Measurements from ENCODE around the gene ZNF343. TPM values are rescaled to one million over a fixed set of nuclear protein-coding genes. Genes with fewer than 3 reads are reported as not detected.

The ZNF343 gene
- total and polyA plus RNA-seq, 7 donors = 3.0 to 16.3 (median 10.7) TPM

DNA sequence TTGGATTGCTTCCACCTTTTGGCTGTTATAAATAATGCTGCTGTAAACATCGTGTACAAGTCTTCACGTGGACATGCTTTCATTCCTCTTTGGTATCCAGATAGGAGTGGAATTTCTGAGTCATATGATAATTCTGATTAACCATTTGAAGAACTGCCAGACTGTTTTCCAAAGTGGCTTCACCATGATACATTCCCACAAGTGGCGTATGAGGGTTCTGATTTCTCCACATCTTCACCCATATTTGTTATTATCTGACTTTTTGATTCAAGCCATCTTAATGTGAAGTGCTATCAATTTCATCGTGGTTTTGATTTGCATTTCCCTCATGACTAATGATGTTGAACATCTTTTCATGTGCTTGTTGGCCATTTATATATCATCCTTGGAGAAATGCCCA lies 35.2 kb downstream of the ZNF343 start:
- 62 to 75% methylated on average over 4 of the region's 4 CpGs for WGBS, 2 donors
- intact Hi-C loops (cut with DNase I) = loop anchor here (5.0 kb wide), 4 partner anchors 179 to 1006 kb away; partner anchors contain the start of genes NOP56, NSFL1C and STK35

DNA sequence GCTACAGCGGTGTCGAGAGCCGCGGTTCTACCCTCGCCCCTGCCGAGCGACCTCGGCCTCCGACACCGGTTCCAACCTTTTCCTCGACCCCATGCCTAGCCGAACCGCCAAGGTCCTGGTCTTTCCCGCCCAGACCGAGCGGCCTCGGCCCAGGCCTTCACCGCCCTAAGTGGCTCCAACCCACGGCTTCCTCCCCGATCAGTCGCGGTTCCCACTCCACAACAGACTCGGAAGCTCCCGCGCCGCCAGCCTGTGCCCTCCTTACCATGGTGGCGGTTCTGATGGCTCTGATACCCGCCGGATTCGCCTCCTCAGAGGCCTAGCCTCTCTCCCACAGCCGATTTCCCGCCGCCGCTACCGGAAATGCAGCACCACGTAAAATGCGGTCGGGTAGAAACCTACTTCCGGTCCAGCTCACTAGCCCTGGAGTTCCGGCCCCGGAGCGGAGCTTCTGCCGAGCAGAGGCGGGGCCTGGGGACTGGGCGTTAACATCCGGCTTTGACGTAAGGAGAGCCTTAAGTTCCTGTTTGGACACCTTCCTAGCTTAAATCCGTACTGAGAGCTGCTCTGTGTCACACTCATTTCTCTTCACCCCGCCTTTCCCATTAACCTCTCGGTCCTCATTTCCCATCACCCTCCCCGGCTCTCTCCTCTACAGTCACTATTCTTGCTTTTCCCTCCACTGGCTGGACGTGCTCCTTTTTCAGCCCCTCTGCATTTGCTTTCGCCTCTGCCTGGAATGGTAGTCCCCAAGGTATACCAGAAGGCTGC lies 38.1 kb downstream of the ZNF343 start, which contains the start of gene SNRPB:
Gene SNRPB, minus strand, starts transcription at position 367 of the 771 bp plus-strand sequence. Its CDS starts 99 bp downstream, at position 268.
- TF ChIP-seq EP300 (IDR thresholded peaks at IDR 0.05) = peak in 1 of 4 donors; percentile 12
- peak; percentile 62 to 83 for TF ChIP-seq POLR2A (IDR thresholded peaks at IDR 0.05)
- TF ChIP-seq, protein P1, sequence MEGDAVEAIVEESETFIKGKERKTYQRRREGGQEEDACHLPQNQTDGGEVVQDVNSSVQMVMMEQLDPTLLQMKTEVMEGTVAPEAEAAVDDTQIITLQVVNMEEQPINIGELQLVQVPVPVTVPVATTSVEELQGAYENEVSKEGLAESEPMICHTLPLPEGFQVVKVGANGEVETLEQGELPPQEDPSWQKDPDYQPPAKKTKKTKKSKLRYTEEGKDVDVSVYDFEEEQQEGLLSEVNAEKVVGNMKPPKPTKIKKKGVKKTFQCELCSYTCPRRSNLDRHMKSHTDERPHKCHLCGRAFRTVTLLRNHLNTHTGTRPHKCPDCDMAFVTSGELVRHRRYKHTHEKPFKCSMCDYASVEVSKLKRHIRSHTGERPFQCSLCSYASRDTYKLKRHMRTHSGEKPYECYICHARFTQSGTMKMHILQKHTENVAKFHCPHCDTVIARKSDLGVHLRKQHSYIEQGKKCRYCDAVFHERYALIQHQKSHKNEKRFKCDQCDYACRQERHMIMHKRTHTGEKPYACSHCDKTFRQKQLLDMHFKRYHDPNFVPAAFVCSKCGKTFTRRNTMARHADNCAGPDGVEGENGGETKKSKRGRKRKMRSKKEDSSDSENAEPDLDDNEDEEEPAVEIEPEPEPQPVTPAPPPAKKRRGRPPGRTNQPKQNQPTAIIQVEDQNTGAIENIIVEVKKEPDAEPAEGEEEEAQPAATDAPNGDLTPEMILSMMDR (IDR thresholded peaks at IDR 0.05) = no peak
- TF ChIP-seq POLR2AphosphoS5 (IDR thresholded peaks at IDR 0.05) = peak; percentile 86 to 99 (median 92)
- Histone ChIP-seq H3K27me3 (no peaks in the 10 kb centered on the region), H3K27ac (peak within 1 kb of the TSS; percentile 85 to 95 (median 92)), H3K4me1 (peaks cover 0 to 32% (median 27%) of the 10 kb centered on the region in 4 donors), H3K9me3 (no peaks in the 10 kb centered on the region), H3K36me3 (peaks cover 11 to 28% (median 19%) of the 10 kb centered on the region in 4 donors), H3K4me3 (peak within 1 kb of the TSS; percentile 45 to 79 (median 69))
- DNase-seq = peak; percentile 99
- WGBS, 2 donors = 1% methylated on average over 53 of the region's 53 CpGs
- intact Hi-C loops (cut with DNase I) = loop anchor here (2.0 to 5.0 kb wide), 5 partner anchors 36 to 1003 kb away; partner anchors contain the start of genes NOP56, NSFL1C and STK35

More for the DNA sequence above, 35.2 kb downstream of the ZNF343 start:
- peaks cover 0 to 19% (median 18%) of the 10 kb centered on the region in 4 donors for H3K4me1 ChIP-seq
- TF ChIP-seq POLR2A (IDR thresholded peaks at IDR 0.05) (no peak), EP300 (IDR thresholded peaks at IDR 0.05) (no peak), POLR2AphosphoS5 (IDR thresholded peaks at IDR 0.05) (no peak)
- TF ChIP-seq, protein P1 (IDR thresholded peaks at IDR 0.05) = no peak
- no peak overlapping the region for H3K4me3 ChIP-seq
- H3K27me3 ChIP-seq = no peaks in the 10 kb centered on the region
- H3K9me3 ChIP-seq = no peaks in the 10 kb centered on the region
- H3K27ac ChIP-seq = no peak overlapping the region
- no peak for DNase-seq
- peaks cover 0 to 6% (median 0%) of the 10 kb centered on the region in 4 donors for H3K36me3 ChIP-seq

DNA sequence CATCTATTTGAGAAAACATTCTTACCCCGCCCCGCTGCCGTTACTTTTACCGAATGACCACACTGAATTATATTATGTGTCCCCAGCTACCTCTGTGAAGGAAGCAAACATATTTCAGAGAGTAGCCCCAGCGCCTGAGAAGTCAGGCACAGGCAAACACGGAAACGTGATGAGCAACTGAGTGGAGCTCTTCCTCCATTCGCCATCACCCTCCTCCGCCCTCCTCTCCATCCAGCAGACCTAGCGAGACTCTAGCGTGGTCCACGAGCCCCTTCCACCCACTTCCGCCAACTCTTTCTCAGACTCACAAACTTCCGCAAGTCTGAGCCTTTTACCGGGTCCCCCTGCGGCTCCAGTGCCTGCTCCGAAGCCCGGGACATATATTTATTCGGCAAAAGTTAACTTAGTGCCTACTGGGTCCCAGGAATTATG lies 38.7 kb downstream of the ZNF343 start:
- TF ChIP-seq POLR2A (IDR thresholded peaks at IDR 0.05) = no peak
- TF ChIP-seq, protein P1 (IDR thresholded peaks at IDR 0.05) = no peak
- TF ChIP-seq EP300 (IDR thresholded peaks at IDR 0.05) = no peak
- TF ChIP-seq POLR2AphosphoS5 (IDR thresholded peaks at IDR 0.05) = no peak

DNA sequence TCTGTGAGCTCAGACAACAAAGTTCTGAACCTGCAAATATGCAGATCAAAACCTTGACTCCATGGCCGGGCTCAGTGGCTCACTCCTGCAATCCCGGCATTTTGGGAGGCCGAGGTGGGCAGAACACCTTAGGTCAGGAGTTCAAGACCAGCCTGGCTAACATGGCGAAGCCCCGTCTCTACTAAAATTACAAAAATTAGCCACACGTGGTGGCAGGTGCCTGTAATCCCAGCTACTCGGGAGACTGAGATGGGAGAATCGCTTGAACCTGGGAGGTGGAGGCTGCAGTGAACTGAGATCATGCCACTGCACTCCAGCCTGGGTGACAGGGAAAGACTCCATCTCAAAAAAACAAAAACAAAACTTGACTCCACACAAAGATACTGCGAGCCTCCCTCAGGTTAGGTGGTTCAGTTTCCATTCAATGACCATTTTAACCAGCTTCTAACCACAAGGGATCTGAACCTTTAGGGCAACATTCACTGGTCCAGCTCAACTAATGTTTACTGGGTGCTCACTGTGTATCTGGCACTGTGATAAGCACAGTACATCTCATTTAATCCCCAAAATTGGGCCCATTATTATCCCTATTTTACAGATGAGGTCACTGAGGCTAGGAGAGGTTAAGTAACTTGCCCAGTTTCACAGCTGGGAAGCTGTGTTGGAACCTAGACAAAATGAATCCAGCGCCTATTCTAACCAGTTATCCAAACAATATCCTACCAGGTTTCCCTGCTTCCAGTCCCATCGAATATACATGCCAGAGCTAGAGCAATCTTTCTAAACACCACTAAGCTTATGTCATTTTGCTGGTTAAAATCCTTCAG lies 39.9 kb downstream of the ZNF343 start:
- H3K4me1 ChIP-seq = peaks cover 0 to 32% (median 27%) of the 10 kb centered on the region in 4 donors
- peaks cover 20 to 46% (median 35%) of the 10 kb centered on the region in 4 donors for H3K36me3 ChIP-seq
- no peaks in the 10 kb centered on the region for H3K9me3 ChIP-seq
- no peak for DNase-seq
- intact Hi-C loops (cut with DNase I) = no loop called here
- H3K27ac ChIP-seq = peak overlapping the region in 2 of 4 donors; percentile 29 to 95
- peak overlapping the region in 3 of 4 donors; percentile 45 to 79 (median 69) for H3K4me3 ChIP-seq
- TF ChIP-seq, protein P1 (IDR thresholded peaks at IDR 0.05) = no peak
- TF ChIP-seq POLR2A (IDR thresholded peaks at IDR 0.05) (no peak), EP300 (IDR thresholded peaks at IDR 0.05) (no peak), POLR2AphosphoS5 (IDR thresholded peaks at IDR 0.05) (no peak)
- WGBS, 2 donors = 68 to 81% methylated on average over 11 of the region's 11 CpGs
- H3K27me3 ChIP-seq = no peaks in the 10 kb centered on the region

More for the DNA sequence above, 38.7 kb downstream of the ZNF343 start:
- Histone ChIP-seq H3K27ac (peak overlapping the region; percentile 85 to 95 (median 92)), H3K4me1 (peaks cover 0 to 32% (median 27%) of the 10 kb centered on the region in 4 donors), H3K4me3 (peak overlapping the region; percentile 45 to 79 (median 69)), H3K36me3 (peaks cover 16 to 34% (median 24%) of the 10 kb centered on the region in 4 donors), H3K27me3 (no peaks in the 10 kb centered on the region), H3K9me3 (no peaks in the 10 kb centered on the region)
- WGBS, 2 donors = 1% methylated on average over 19 of the region's 19 CpGs
- intact Hi-C loops (cut with DNase I) = loop anchor here (2.0 to 5.0 kb wide), 5 partner anchors 37 to 1003 kb away; partner anchors contain the start of genes NOP56, NSFL1C and STK35
- DNase-seq = no peak
